HG02938 (cell line): ENCODE measurements around the gene TMC1.
"Not testable (repeated sequence)": the region's sequence is repeated elsewhere in the genome, so short reads cannot be mapped to it uniquely, and the experiment has no call there.

Experiments
- ATAC-seq: cut with Tn5 transposase; IDR thresholded peaks from one replicate; pipeline ENCODE4 v1.9.1; 2021; ENCODE audit warnings: mild to moderate bottlenecking, moderate library complexity; ENCODE audit not compliant: unreplicated experiment

The TMC1 gene

DNA sequence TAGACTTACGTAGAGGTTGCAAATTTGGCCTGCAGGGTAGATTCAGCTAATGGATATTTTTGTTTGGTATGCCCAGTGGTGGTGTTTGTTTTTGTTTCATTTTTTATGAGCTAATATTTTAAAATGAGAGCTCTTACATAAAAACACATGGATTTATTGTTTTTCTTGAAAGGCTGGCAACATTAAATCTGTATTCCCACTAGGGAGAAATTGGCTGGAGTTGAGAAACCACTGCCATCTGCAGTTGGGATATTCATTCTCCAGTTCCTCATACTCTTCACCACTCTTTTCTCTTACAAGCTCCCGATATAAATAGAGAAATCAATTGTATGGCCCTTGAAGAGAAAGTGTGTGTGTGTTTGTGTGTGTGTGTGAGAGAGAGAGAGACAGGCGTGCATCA, 288.2 kb downstream of the TMC1 start:
- no peak for ATAC-seq

DNA sequence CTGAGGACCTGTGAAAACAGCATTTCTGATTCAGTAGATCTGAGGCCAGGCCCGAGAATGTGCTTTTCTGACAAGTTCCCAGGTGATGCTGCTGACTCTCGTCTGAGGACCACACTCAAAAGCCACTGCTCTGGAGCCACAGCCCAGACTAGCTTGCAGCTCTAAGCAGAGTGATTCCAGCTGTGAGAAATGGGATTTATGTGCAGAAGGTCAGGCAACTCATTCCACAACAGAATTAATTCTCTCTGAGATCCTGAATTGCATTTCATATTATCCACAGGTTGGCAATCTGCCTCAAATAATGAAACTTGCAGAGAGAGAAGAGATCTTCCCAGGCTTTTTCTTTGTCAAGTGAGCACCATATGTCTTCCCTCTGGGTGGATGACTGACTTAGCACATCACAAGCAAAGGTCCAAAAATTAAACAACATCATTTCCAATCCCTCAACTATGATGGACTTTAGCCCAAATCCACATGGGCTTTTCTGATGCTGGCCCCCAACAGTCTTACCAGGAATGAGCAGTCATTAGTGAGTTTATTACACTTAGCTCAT, 291.2 kb downstream of the TMC1 start:
- no peak for ATAC-seq

GRCh38 chr9:72813544-72813943, 292.1 kb downstream of the TMC1 start:
- ATAC-seq = no peak

DNA sequence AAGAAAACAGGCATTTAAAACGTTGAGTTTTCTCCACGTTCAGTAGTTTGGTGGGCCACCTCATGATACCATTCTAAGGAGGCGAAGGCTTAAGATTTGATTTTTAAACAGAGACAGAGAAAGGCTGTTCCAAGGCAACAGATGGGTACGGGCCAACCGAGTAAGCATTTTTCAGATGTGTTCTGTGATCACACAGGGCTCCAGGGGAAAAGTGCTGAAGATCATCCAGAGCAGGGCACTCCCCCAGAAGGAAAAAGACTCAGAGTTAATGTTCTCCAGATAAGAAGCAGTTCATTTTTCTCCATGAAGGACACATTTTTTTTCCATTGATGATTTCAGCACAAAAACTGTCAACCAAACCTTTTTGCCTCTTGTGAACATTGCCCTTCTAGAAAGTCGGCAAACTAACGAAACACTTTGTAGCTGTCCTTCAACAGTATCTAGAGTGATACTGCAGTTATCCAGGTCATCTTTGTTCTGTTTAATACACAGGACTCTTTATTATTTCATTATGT, 292.7 kb downstream of the TMC1 start:
- no peak for ATAC-seq

- ATAC-seq = no peak
Measured at GRCh38 chr9:72816666-72817065, 295.3 kb downstream of the TMC1 start.

DNA sequence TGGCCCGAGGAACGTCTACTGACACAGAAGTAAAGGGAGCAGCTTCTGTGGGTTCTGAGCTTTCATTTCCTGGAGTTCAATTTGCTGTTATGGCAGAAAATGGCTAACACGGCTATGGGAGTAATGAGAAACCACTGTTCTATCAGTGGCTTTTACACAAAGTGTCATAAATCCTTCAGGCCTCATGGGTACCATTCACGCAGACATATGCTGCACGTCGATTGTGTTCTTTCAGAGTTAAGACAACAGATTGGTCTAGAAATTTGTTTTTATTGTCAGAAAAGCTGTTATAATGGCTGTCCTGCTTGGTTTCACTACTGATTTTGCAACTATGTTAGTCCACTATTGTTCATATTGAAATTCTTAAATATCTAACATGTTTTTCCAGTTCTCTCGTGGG, 296.0 kb downstream of the TMC1 start:
- no peak for ATAC-seq

- no peak for ATAC-seq
Measured at GRCh38 chr9:72818385-72818784, 297.0 kb downstream of the TMC1 start.

DNA sequence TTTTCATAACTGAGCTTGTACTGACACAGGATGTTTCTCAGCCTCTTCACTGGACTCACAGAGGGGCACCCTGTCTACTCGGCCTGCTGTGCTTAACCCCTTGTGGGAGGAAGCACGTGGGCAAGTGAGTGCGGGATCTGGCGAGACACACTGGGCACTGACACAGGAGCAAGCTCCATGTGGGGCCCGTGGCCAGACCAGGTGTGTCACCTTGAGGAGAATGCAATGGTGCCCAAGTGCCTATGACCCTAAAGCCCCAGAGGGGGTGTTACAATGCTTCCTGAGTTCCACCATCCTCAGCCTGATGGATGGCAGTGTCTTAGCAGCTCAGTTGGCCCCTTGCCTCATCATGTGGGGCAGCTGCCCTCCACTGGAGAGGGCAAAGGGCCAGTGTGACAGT, 302.6 kb downstream of the TMC1 start:
- no peak for ATAC-seq

DNA sequence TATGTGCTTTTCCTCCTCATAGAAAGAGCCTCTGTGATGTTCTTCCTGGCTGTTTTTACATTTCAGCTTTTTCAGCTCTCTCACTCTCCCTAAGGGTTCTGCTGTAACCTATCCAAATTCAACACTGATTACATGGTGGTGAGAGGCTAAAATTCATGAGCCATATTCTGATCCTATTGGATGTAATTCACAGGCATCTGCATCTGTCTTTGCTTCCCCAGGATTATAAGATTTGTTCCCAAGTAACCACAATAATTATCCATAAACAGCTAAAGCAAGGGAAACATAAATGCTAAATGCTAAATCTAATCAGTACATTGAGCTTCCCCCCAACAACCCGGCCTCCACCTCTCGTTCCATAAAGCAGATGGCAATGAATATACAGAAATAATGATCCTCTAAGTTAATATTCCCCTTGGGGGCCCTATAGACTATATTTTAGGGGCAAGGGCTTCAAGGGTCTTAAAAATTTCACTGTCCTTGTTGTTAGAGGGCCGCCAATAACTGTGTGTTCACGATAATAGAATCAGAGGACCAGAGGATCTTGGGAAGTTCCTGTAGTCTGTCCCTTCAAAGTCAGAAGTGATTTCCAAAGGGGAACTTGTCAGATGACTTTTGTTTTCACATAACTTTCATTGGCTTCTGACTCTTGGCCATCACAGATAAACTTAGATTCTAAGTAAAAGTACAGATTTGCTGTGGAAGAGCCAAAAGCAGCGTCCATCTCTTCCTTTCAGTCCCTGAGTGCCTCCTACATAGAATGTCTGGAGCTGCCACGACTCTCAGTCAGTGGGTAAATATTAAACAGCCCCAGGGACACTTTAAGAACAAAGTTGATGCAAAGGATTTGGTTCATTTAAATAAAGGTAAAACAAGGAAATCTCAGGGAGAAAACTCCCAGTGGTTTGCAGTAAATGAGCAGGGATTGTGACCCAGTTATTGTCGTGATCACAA, 305.9 kb downstream of the TMC1 start:
- ATAC-seq = no peak

GRCh38 chr9:72827950-72828731, 306.7 kb downstream of the TMC1 start:
- ATAC-seq = no peak

- no peak for ATAC-seq
Measured at GRCh38 chr9:72834994-72835393, 313.6 kb downstream of the TMC1 start.

- no peak for ATAC-seq
Measured at GRCh38 chr9:72836790-72837189, 315.4 kb downstream of the TMC1 start.

- no peak for ATAC-seq
Measured at GRCh38 chr9:72839085-72839484, 317.7 kb downstream of the TMC1 start.

- ATAC-seq = no peak
Measured at GRCh38 chr9:72843520-72844439, 322.4 kb downstream of the TMC1 start.

DNA sequence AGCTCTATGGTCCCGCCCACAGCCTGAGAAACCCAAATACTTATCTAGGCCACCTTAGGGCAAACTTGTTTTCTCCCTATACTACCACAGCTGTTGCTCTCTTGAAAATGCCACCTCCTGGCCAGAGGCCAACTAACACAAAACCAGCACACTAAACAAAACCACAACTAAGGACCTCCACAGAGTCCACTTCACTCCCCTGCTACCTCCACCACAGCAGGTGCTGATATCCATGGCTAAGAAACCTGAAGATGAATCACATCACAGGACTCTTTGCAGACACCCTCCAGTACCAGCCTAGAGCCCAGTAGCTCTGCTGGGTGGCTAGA, 323.0 kb downstream of the TMC1 start:
- ATAC-seq = no peak

DNA sequence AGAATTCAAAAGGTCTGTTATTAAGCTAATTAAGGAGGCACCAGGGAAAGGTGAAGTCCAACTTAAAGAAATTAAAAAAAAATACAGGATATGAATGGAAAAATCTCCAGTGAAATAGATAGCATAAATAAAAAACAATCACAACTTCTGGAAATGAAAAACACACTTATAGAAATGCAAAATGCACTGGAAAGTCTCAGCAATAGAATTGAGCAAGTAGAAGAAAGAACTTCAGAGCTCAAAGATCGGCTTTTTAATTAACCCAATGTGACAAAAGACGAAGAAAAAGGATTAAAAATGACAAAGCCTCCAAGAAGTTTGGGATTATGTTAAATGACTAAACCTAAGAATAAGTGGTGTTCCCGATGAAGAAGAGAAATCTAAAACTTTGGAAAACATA, 323.6 kb downstream of the TMC1 start:
- ATAC-seq = not testable (repeated sequence)

DNA sequence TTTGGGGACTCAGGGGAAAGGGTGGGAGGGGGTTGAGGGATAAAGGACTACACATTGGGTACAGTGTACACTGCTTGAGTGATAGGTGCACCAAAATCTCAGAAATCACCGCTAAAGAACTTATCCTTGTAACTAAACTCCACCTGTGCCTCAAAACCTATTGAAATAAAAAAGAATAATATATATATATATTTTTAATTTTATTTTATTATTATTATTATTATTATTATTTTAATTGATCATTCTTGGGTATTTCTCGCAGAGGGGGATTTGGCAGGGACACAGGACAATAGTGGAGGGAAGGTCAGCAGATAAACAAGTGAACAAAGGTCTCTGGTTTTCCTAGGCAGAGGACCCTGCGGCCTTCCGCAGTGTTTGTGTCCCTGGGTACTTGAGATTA, 328.8 kb downstream of the TMC1 start:
- ATAC-seq = not testable (repeated sequence)

GRCh38 chr9:72855321-72855720, 333.9 kb downstream of the TMC1 start:
- no peak for ATAC-seq

DNA sequence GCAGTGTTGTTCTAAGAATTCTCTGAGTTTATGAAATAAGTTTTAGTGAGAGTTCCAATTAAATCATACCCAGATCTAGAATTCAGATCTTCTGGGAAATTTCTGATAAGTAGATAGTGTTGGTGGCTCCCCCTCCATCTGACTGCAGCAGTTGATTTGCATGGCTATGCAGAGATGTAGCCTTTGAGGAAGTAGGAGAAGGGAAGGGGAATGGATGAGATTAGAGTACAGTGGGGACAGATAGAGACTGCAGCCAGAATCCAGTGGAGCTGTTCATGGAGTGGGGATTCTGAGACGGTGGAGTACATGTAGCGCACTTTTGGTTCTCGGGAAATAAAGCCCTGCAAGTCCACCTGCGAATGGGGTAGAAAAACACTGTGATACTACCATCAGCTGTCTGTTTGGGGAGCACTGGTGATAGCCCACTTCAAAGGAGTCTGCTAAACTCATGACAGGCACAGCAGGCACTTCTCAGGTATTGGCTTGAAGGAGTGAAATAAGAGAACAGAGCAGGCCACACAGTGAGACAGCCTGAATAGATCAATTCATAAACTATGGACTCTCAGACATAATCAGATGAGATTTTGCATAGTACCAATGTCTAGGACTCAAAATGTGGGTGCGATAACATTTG, 334.6 kb downstream of the TMC1 start:
- ATAC-seq = no peak

- ATAC-seq = no peak
Measured at GRCh38 chr9:72856972-72857623, 335.7 kb downstream of the TMC1 start.
